Neural cell (in vitro differentiated cells): ENCODE data around the gene GSTP1. TPM values are rescaled to one million over a fixed set of nuclear protein-coding genes. Genes with fewer than 3 reads are reported as not detected.

Experiments used
- H2AFZ ChIP-seq: fragments of 200-600, 300-800 bp; sonication (generic), shearing (Covaris generic); 2 replicates; pipeline ENCODE4 v1.6.0; 2014; ENCODE audit warnings: low read depth, mild to moderate bottlenecking, antibody characterized with exemption, low read length, moderate library complexity
- H3F3A ChIP-seq: fragments of 200-600 bp; shearing (Covaris generic); 2 replicates; pipeline ENCODE4 v1.6.1; 2016; ENCODE audit warnings: mild to moderate bottlenecking, moderate library complexity, mixed read lengths, antibody characterized with exemption, low read length; ENCODE audit not compliant: insufficient read depth, poor library complexity, severe bottlenecking
- H3K27ac ChIP-seq: fragments of 200-600, 300-800 bp; sonication (generic), shearing (Covaris generic); 2 replicates; pipeline ENCODE4 v1.5.1; 2014; ENCODE audit warnings: mild to moderate bottlenecking, low read length, moderate library complexity
- H3K27me3 ChIP-seq: fragments of 300-800, 200-600 bp; sonication (generic), shearing (Covaris generic); 2 replicates; pipeline ENCODE4 v1.6.0; 2014; ENCODE audit warnings: mild to moderate bottlenecking, low read depth, low read length, moderate library complexity; ENCODE audit not compliant: insufficient read depth
- H3K36me3 ChIP-seq: fragments of 300-800, 200-600 bp; sonication (generic), shearing (Covaris generic); 2 replicates; pipeline ENCODE4 v1.5.1; 2014; ENCODE audit warnings: mild to moderate bottlenecking, antibody characterized with exemption, low read length, moderate library complexity; ENCODE audit not compliant: insufficient read depth
- H3K4me2 ChIP-seq: fragments of 300-800, 200-600 bp; sonication (generic), shearing (Covaris generic); 2 replicates; pipeline ENCODE4 v1.6.0; 2014; ENCODE audit warnings: mild to moderate bottlenecking, low read length
- H3K4me3 ChIP-seq: fragments of 300-800, 200-600 bp; sonication (generic), shearing (Covaris generic); 2 replicates; pipeline ENCODE4 v1.5.1; 2014; ENCODE audit warnings: mild to moderate bottlenecking, low read length, moderate library complexity
- H3K79me2 ChIP-seq: fragments of 200-600 bp; shearing (Covaris generic); replicated peaks from 2 replicates; pipeline ENCODE4 v1.6.0; 2014; ENCODE audit warnings: mild to moderate bottlenecking, low read length, moderate library complexity; ENCODE audit not compliant: insufficient read depth
- H3K9ac ChIP-seq: fragments of 300-800, 200-600 bp; sonication (generic), shearing (Covaris generic); 2 replicates; pipeline ENCODE4 v1.6.1; 2016; ENCODE audit warnings: mild to moderate bottlenecking, low read length, mixed read lengths
- H3K9me2 ChIP-seq: fragments of 200-600 bp; shearing (Covaris generic); 2 replicates; pipeline ENCODE4 v1.6.1; 2016; ENCODE audit warnings: mild to moderate bottlenecking, low read length, mixed read lengths; ENCODE audit not compliant: insufficient read depth
- H3K9me3 ChIP-seq: fragments of 200-600, 300-800 bp; sonication (generic), shearing (Covaris generic); 2 replicates; pipeline ENCODE4 v1.6.1; 2016; ENCODE audit warnings: mild to moderate bottlenecking, mixed run types, low read length, moderate library complexity, mixed read lengths
- H4K20me1 ChIP-seq: fragments of 200-600 bp; shearing (Covaris generic); 2 replicates; pipeline ENCODE4 v1.6.1; 2016; ENCODE audit warnings: mild to moderate bottlenecking, mixed run types; ENCODE audit not compliant: insufficient read depth
- CTCF ChIP-seq: fragments of 450-650 bp; IDR thresholded peaks from 2 replicates; pipeline ENCODE4 v1.5.1; 2014; ENCODE audit warnings: antibody characterized with exemption, mild to moderate bottlenecking, moderate library complexity; ENCODE audit not compliant: poor library complexity, severe bottlenecking
- EP300 ChIP-seq: fragments of 450-650 bp; conservative IDR thresholded peaks from 2 replicates; pipeline ENCODE4 v1.6.1; 2014; ENCODE audit warnings: antibody characterized with exemption, mild to moderate bottlenecking, moderate library complexity; ENCODE audit not compliant: poor library complexity, severe bottlenecking
- EZH2 ChIP-seq: fragments of 200-600, 300-800 bp; shearing (Covaris generic), sonication (generic); IDR thresholded peaks from 2 replicates; pipeline ENCODE4 v1.6.1; 2014; ENCODE audit warnings: antibody characterized with exemption, low read length, borderline replicate concordance, mild to moderate bottlenecking; ENCODE audit not compliant: insufficient read depth, poor library complexity, severe bottlenecking
- MXI1 ChIP-seq: fragments of 450-650 bp; conservative IDR thresholded peaks from 2 replicates; pipeline ENCODE4 v1.6.1; 2014; ENCODE audit warnings: antibody characterized with exemption, mild to moderate bottlenecking; ENCODE audit not compliant: poor library complexity, severe bottlenecking
- POLR2AphosphoS5 ChIP-seq: IDR thresholded peaks from 2 replicates; pipeline ENCODE4 v1.6.1; 2012
- RAD21 ChIP-seq: fragments of 450-650 bp; conservative IDR thresholded peaks from 2 replicates; pipeline ENCODE4 v1.6.1; 2014; ENCODE audit warnings: antibody characterized with exemption, mild to moderate bottlenecking, moderate library complexity
- REST ChIP-seq: IDR thresholded peaks from 2 replicates; pipeline ENCODE4 v1.6.1; 2012; ENCODE audit warnings: borderline replicate concordance
- SMC3 ChIP-seq: fragments of 450-650 bp; conservative IDR thresholded peaks from 2 replicates; pipeline ENCODE4 v1.6.1; 2014; ENCODE audit warnings: antibody characterized with exemption, mild to moderate bottlenecking, moderate library complexity; ENCODE audit not compliant: poor library complexity
- TAF1 ChIP-seq: IDR thresholded peaks from 2 replicates; pipeline ENCODE4 v1.6.1; 2012; ENCODE audit warnings: low read depth
- polyA plus RNA-seq: library from polyadenylated mRNA; depleted of rRNA; stranded (reverse); fragments of >200 nt; gene quantifications from 2 replicates; pipeline ENCODE4 v1.2.3, GENCODE V29; 2014

The GSTP1 gene
- polyA plus RNA-seq, 1 donor from 2014 or later = 94.6 TPM

- no peaks in the 10 kb centered on the region for H3K36me3 ChIP-seq
- H3K9me3 ChIP-seq = no peaks in the 10 kb centered on the region
- TF ChIP-seq REST = no peak
- no peak for TF ChIP-seq RAD21
- no peak for TF ChIP-seq EZH2
- no peak for TF ChIP-seq POLR2AphosphoS5
- no peak for TF ChIP-seq CTCF
- TF ChIP-seq MXI1 = no peak
- TF ChIP-seq TAF1 = no peak
- no peak for TF ChIP-seq EP300
- no peak for TF ChIP-seq SMC3
- no peaks in the 10 kb centered on the region for H4K20me1 ChIP-seq
- no peaks in the 10 kb centered on the region for H3K79me2 ChIP-seq
- no peak overlapping the region for H3K9ac ChIP-seq
- no peak overlapping the region for H2AFZ ChIP-seq
- H3K27ac ChIP-seq = no peak overlapping the region
- no peaks in the 10 kb centered on the region for H3K27me3 ChIP-seq
- no peaks in the 10 kb centered on the region for H3K9me2 ChIP-seq
- H3F3A ChIP-seq = no peaks in the 10 kb centered on the region
- H3K4me3 ChIP-seq = no peak overlapping the region
- no peak overlapping the region for H3K4me2 ChIP-seq
These were observed 43.8 kb downstream of the GSTP1 start for GRCh38 chr11:67627441-67627811.

DNA sequence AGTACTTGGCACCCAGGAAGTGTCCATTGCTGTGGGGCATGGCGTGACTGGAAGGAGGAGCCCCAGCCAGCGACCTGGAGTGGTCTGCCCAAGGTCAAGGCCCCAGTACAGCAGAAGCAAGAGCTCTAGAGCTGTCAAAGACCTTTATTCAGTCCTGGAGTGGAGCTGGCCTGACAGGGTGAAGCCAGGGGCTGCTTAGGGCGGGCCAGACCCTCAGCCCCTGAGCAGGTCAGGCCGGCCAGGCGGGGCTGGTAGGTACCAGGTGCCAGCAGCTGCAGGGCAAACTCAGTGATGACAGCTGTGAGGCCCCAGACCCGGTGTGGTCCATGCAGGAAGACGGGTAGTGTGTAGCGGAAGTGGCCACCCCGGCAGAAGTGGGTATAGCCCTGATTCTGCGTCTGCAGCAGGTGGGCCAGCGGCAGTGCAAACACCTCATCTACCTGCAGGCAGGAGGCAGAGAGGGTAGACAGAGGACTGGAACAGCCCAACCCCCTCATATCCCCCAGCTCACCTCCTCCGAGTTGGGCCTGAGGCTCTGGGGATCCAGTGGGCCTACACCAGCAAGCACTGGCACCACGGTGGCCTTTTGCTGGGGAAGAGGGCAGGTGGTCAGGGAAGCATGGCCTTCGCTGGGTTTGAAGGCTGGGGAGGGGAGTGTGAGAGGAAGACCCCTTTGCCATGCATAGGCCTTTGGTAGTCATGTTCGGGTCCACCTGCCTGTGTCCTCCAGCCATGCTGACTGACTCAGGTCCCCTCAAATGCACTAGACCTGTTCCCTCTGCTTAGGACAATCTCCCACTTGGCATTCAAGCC, 44.4 kb downstream of the GSTP1 start:
- no peaks in the 10 kb centered on the region for H3K36me3 ChIP-seq
- no peaks in the 10 kb centered on the region for H3K9me2 ChIP-seq
- no peak overlapping the region for H3K27ac ChIP-seq
- H3K79me2 ChIP-seq = no peaks in the 10 kb centered on the region
- no peaks in the 10 kb centered on the region for H3K27me3 ChIP-seq
- no peak overlapping the region for H2AFZ ChIP-seq
- no peaks in the 10 kb centered on the region for H4K20me1 ChIP-seq
- no peaks in the 10 kb centered on the region for H3F3A ChIP-seq
- no peak overlapping the region for H3K4me2 ChIP-seq
- TF ChIP-seq SMC3 (no peak), MXI1 (no peak), POLR2AphosphoS5 (no peak), EP300 (no peak), EZH2 (no peak), RAD21 (no peak), REST (no peak), CTCF (no peak), TAF1 (no peak)
- no peak overlapping the region for H3K4me3 ChIP-seq
- H3K9ac ChIP-seq = no peak overlapping the region
- no peaks in the 10 kb centered on the region for H3K9me3 ChIP-seq
